ENCODE data around the gene TBCA.
"Not testable (repeated sequence)": the region's sequence is repeated elsewhere in the genome, so short reads cannot be mapped to it uniquely, and the experiment has no call there.

Gene TBCA

GRCh38 chr5:77699569-77699968, 76.6 kb downstream of the TBCA start:
- not testable (repeated sequence) for DNase-seq

- no peak for DNase-seq
These were observed 77.2 kb downstream of the TBCA start for GRCh38 chr5:77698920-77699319.

- DNase-seq: no peak
These were observed 78.4 kb downstream of the TBCA start for GRCh38 chr5:77697692-77698091.

GRCh38 chr5:77696120-77696519, 80.0 kb downstream of the TBCA start:
- no peak for DNase-seq

GRCh38 chr5:77693913-77694312, 82.2 kb downstream of the TBCA start:
- DNase-seq: no peak

- no peak for DNase-seq
These were observed 92.9 kb downstream of the TBCA start for GRCh38 chr5:77683171-77683732.

GRCh38 chr5:77670526-77670925, 105.6 kb downstream of the TBCA start:
- DNase-seq: no peak

GRCh38 chr5:77669677-77670076, 106.5 kb downstream of the TBCA start:
- DNase-seq: no peak

GRCh38 chr5:77663090-77663863, 112.9 kb downstream of the TBCA start:
- DNase-seq: no peak

- DNase-seq: no peak
These were observed 113.5 kb downstream of the TBCA start for GRCh38 chr5:77662635-77663034.

GRCh38 chr5:77658662-77659061, 117.5 kb downstream of the TBCA start:
- no peak for DNase-seq

- DNase-seq: no peak
These were observed 124.8 kb downstream of the TBCA start for GRCh38 chr5:77651343-77651742.

GRCh38 chr5:77650686-77651085, 125.5 kb downstream of the TBCA start:
- DNase-seq: no peak

- DNase-seq: no peak
These were observed 126.4 kb downstream of the TBCA start for GRCh38 chr5:77649776-77650175.

- no peak for DNase-seq
These were observed 130.0 kb downstream of the TBCA start for GRCh38 chr5:77645995-77646639.

GRCh38 chr5:77645158-77645994, 130.8 kb downstream of the TBCA start:
- peak; percentile 49 to 57 for DNase-seq

- no peak for DNase-seq
These were observed 131.6 kb downstream of the TBCA start for GRCh38 chr5:77644371-77645157.

GRCh38 chr5:77643654-77644370, 132.3 kb downstream of the TBCA start:
- no peak for DNase-seq

GRCh38 chr5:77642738-77643653, 133.1 kb downstream of the TBCA start:
- DNase-seq: no peak

- no peak for DNase-seq
These were observed 134.0 kb downstream of the TBCA start for GRCh38 chr5:77641963-77642737.

Data from activated CD4-positive, alpha-beta T cell treated with anti-CD3 and anti-CD28 coated beads, Interleukin-2, amount 50 U/mL, for 48 hours (primary cell).